ENCODE measurements around the gene IFITM10.

DNA sequence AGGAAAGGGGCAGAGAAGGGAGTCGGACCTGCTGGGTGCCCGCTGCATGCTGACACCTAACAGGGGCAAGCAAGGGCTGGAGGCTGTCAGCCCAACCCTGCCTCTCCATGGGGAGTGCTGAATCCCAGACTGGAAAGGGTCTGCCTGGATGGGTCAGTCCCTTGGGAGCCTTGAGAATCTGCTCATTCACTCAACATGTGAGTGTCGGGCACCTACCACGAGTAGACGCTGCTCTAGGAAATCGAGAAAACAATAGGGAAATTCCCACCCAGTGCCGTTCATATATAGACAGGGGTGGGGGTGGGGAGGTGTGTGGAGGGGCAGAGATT is 17.7 kb upstream of the IFITM10 start:
- TF ChIP-seq, protein P1, sequence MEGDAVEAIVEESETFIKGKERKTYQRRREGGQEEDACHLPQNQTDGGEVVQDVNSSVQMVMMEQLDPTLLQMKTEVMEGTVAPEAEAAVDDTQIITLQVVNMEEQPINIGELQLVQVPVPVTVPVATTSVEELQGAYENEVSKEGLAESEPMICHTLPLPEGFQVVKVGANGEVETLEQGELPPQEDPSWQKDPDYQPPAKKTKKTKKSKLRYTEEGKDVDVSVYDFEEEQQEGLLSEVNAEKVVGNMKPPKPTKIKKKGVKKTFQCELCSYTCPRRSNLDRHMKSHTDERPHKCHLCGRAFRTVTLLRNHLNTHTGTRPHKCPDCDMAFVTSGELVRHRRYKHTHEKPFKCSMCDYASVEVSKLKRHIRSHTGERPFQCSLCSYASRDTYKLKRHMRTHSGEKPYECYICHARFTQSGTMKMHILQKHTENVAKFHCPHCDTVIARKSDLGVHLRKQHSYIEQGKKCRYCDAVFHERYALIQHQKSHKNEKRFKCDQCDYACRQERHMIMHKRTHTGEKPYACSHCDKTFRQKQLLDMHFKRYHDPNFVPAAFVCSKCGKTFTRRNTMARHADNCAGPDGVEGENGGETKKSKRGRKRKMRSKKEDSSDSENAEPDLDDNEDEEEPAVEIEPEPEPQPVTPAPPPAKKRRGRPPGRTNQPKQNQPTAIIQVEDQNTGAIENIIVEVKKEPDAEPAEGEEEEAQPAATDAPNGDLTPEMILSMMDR (IDR thresholded peaks at IDR 0.05), result no peak
- TF ChIP-seq GATA2 (CRISPR knock-in tag; IDR thresholded peaks at IDR 0.05) (no peak), TAF1 (IDR thresholded peaks at IDR 0.05; ENCODE audit: borderline replicate concordance, low read depth, low read length) (no peak), RCOR1 (IDR thresholded peaks at IDR 0.05; ENCODE audit: low read length) (no peak)

Measured in SK-N-SH (cell line).